AG10803 (cell line): ENCODE data around the gene ABCD1.

Experiments
- DNase-seq: peaks from one replicate; pipeline ENCODE4 v3.0.0; 2010; ENCODE audit warnings: low read depth
- H3K4me3 ChIP-seq: 2 replicates; pipeline ENCODE4 v1.5.1; 2011; ENCODE audit warnings: mild to moderate bottlenecking, low read length, control low read depth
- CTCF ChIP-seq: conservative IDR thresholded peaks from 2 replicates; pipeline ENCODE4 v1.5.1; 2011; ENCODE audit warnings: mild to moderate bottlenecking, low read length, control low read depth, inconsistent platforms

The ABCD1 gene

GRCh38 chrX:153723351-153724251, 1.1 kb upstream of the ABCD1 start:
- H3K4me3 ChIP-seq: peak overlapping the region; percentile 69
- peak; percentile 42 for DNase-seq
- peak; percentile 41 for TF ChIP-seq CTCF

GRCh38 chrX:153725039-153725831, 579 bp downstream of the ABCD1 start:
- DNase-seq: no peak
- no peak for TF ChIP-seq CTCF
- peak overlapping the region; percentile 57 for H3K4me3 ChIP-seq

GRCh38 chrX:153725832-153726285, 1.2 kb downstream of the ABCD1 start:
- H3K4me3 ChIP-seq: peak overlapping the region; percentile 43
- TF ChIP-seq CTCF: no peak
- no peak for DNase-seq

- H3K4me3 ChIP-seq: peak overlapping the region; percentile 43
- no peak; the same call in 1 of the 2 replicates for TF ChIP-seq CTCF
- peak; percentile 25 for DNase-seq
Measured at GRCh38 chrX:153726286-153727122, 1.8 kb downstream of the ABCD1 start.

GRCh38 chrX:153727123-153727931, 2.7 kb downstream of the ABCD1 start:
- peak; percentile 40 for DNase-seq
- no peak for TF ChIP-seq CTCF
- H3K4me3 ChIP-seq: peak overlapping the region; percentile 43

GRCh38 chrX:153728095-153728494, 3.4 kb downstream of the ABCD1 start:
- TF ChIP-seq CTCF: no peak
- no peak for DNase-seq
- H3K4me3 ChIP-seq: no peak overlapping the region
